GM12892 (cell line): ENCODE data around the gene SKOR1.

Experiments used
- POLR2A ChIP-seq: IDR thresholded peaks from 2 replicates; pipeline ENCODE4 v1.6.1; 2011; ENCODE audit warnings: low read depth, low read length, control low read depth
- POLR2AphosphoS5 ChIP-seq: IDR thresholded peaks from 2 replicates; pipeline ENCODE4 v1.6.1; 2011; ENCODE audit warnings: low read depth, low read length, control low read depth
- TAF1 ChIP-seq: IDR thresholded peaks from 2 replicates; pipeline ENCODE4 v1.6.1; 2011; ENCODE audit warnings: low read depth, mild to moderate bottlenecking, control low read depth, low read length, borderline replicate concordance

DNA sequence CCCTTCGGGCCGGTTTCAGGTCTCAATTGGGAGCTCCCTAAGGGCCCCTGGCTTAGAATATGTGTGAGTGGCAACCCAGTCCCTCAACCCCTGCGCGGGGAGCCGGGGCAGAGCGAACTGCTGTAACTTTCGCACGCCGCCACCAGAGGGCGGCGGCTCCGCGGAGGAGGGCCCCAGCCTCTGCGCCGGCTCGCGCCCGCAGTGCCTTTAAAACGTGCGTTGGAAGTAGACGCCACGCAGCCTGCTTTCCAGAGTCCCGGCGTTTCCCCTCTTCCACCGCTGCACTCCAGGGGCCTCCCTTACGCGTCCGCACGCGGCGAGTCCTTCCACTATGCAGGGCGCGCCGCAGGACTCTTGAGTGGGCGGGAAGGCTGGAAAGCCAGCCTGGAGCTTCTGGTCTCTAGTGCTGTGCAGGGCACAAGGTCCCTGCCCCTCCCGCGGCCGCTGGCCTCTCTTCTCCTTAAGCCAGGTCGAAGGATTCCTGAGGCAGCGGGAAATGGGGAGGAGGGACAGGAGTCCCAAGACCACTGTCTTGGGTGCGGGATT lies 38.2 kb downstream of the SKOR1 start:
- no peak for TF ChIP-seq POLR2AphosphoS5
- TF ChIP-seq POLR2A = no peak
- no peak for TF ChIP-seq TAF1
